ENCODE data around the gene DCBLD1. TPM values are rescaled to one million over a fixed set of nuclear protein-coding genes. Genes with fewer than 3 reads are reported as not detected.

DCBLD1 gene
- total RNA-seq, 2 experiments from 2014 or later, result 4.4 to 4.5 TPM

GRCh38 chr6:117477988-117478852 lies 4.3 kb upstream of the DCBLD1 start:
- Mint-ChIP-seq H3K27me3 (peaks cover 27% of the 10 kb centered on the region), H3K27ac (no peak overlapping the region), H3K36me3 (no peaks in the 10 kb centered on the region), H3K4me1 (ENCODE audit: low read depth) (peaks cover 12% of the 10 kb centered on the region), H3K4me3 (no peak overlapping the region), H3K9me3 (no peaks in the 10 kb centered on the region)
- ChIA-PET CTCF (interaction anchor here (0.6 to 1.7 kb wide), 9 partner anchors 26 to 1731 kb away, joined by 3 to 12 read pairs (median 3); no protein-coding TSS in a partner anchor), POLR2A (no interaction called here)
- DNase-seq, result peak; percentile 21
- intact Hi-C loops (cut with micrococcal nuclease), result loop anchor here (1.0 kb wide), 2 partner anchors 78 to 127 kb away; no protein-coding TSS in a partner anchor

GRCh38 chr6:117478853-117479231 lies 3.6 kb upstream of the DCBLD1 start:
- no peak overlapping the region for H3K27ac Mint-ChIP-seq
- no peak overlapping the region for H3K4me3 Mint-ChIP-seq
- POLR2A ChIA-PET, result no interaction called here
- no peak for DNase-seq
- H3K36me3 Mint-ChIP-seq, result no peaks in the 10 kb centered on the region
- CTCF ChIA-PET, result interaction anchor here (1.0 to 1.7 kb wide), 4 partner anchors 29 to 126 kb away, joined by 5 to 12 read pairs (median 8); no protein-coding TSS in a partner anchor
- intact Hi-C loops (cut with micrococcal nuclease), result loop anchor here (1.0 kb wide), 2 partner anchors 77 to 126 kb away; no protein-coding TSS in a partner anchor
- peaks cover 12% of the 10 kb centered on the region for H3K4me1 Mint-ChIP-seq (ENCODE audit: low read depth)
- H3K9me3 Mint-ChIP-seq, result no peaks in the 10 kb centered on the region
- peaks cover 25% of the 10 kb centered on the region for H3K27me3 Mint-ChIP-seq

- no peak overlapping the region for H3K4me3 Mint-ChIP-seq
- DNase-seq, result no peak
- intact Hi-C loops (cut with micrococcal nuclease), result loop anchor here (1.0 to 10.0 kb wide), 3 partner anchors 68 to 1414 kb away; partner anchors contain the start of genes ASF1A and NT5DC1
- no peaks in the 10 kb centered on the region for H3K36me3 Mint-ChIP-seq
- peaks cover 12% of the 10 kb centered on the region for H3K4me1 Mint-ChIP-seq (ENCODE audit: low read depth)
- H3K27ac Mint-ChIP-seq, result no peak overlapping the region
- no peaks in the 10 kb centered on the region for H3K9me3 Mint-ChIP-seq
- ChIA-PET CTCF (interaction anchor here (1.6 to 4.9 kb wide), 3 partner anchors 31 to 125 kb away, joined by 4 to 34 read pairs (median 15); no protein-coding TSS in a partner anchor), POLR2A (interaction anchor here (1.3 kb wide), 1 partner anchor 122 kb away, joined by 4 read pairs; the partner anchor contains the start of gene GOPC)
- H3K27me3 Mint-ChIP-seq, result peaks cover 23% of the 10 kb centered on the region
Observed at GRCh38 chr6:117480651-117481050, 1.8 kb upstream of the DCBLD1 start.

GRCh38 chr6:117481278-117481925 lies 1.1 kb upstream of the DCBLD1 start:
- Mint-ChIP-seq H3K9me3 (no peaks in the 10 kb centered on the region), H3K27ac (no peak overlapping the region), H3K4me3 (peak overlapping the region; percentile 78), H3K36me3 (no peaks in the 10 kb centered on the region), H3K4me1 (ENCODE audit: low read depth) (peaks cover 12% of the 10 kb centered on the region), H3K27me3 (peaks cover 24% of the 10 kb centered on the region)
- CTCF ChIA-PET, result interaction anchor here (1.6 to 4.9 kb wide), 3 partner anchors 32 to 124 kb away, joined by 4 to 34 read pairs (median 15); no protein-coding TSS in a partner anchor
- intact Hi-C loops (cut with micrococcal nuclease), result loop anchor here (1.0 to 10.0 kb wide), 3 partner anchors 67 to 1413 kb away; partner anchors contain the start of genes ASF1A and NT5DC1
- POLR2A ChIA-PET, result interaction anchor here (1.3 kb wide), 1 partner anchor 121 kb away, joined by 4 read pairs; the partner anchor contains the start of gene GOPC
- peak; percentile 34 for DNase-seq

GRCh38 chr6:117481926-117482239 lies 591 bp upstream of the DCBLD1 start:
- peaks cover 26% of the 10 kb centered on the region for H3K27me3 Mint-ChIP-seq
- H3K27ac Mint-ChIP-seq, result no peak overlapping the region
- POLR2A ChIA-PET, result interaction anchor here (1.3 to 2.3 kb wide), 3 partner anchors 67 to 121 kb away, joined by 4 to 17 read pairs (median 4); partner anchors contain the start of gene GOPC
- CTCF ChIA-PET, result interaction anchor here (2.0 to 4.9 kb wide), 2 partner anchors 74 to 124 kb away, joined by 8 to 34 read pairs; no protein-coding TSS in a partner anchor
- H3K4me1 Mint-ChIP-seq (ENCODE audit: low read depth), result peaks cover 12% of the 10 kb centered on the region
- H3K36me3 Mint-ChIP-seq, result no peaks in the 10 kb centered on the region
- no peak for DNase-seq
- intact Hi-C loops (cut with micrococcal nuclease), result loop anchor here (1.0 to 10.0 kb wide), 5 partner anchors 18 to 1413 kb away; partner anchors contain the start of genes ASF1A, NT5DC1 and NUS1
- H3K4me3 Mint-ChIP-seq, result peak overlapping the region; percentile 78
- H3K9me3 Mint-ChIP-seq, result no peaks in the 10 kb centered on the region

- intact Hi-C loops (cut with micrococcal nuclease), result loop anchor here (1.0 to 10.0 kb wide), 4 partner anchors 119 to 1412 kb away; partner anchors contain the start of genes ASF1A, GOPC, NT5DC1 and NUS1
- DNase-seq, result peak; percentile 29
- Mint-ChIP-seq H3K27ac (no peak overlapping the region), H3K27me3 (peaks cover 22% of the 10 kb centered on the region), H3K9me3 (no peaks in the 10 kb centered on the region), H3K36me3 (no peaks in the 10 kb centered on the region), H3K4me1 (ENCODE audit: low read depth) (peaks cover 12% of the 10 kb centered on the region), H3K4me3 (peak overlapping the region; percentile 82)
- ChIA-PET POLR2A (interaction anchor here (1.4 to 2.3 kb wide), 3 partner anchors 65 to 119 kb away, joined by 4 to 17 read pairs (median 8); partner anchors contain the start of gene GOPC), CTCF (interaction anchor here (0.7 to 4.9 kb wide), 7 partner anchors 33 to 122 kb away, joined by 3 to 34 read pairs (median 3); no protein-coding TSS in a partner anchor)
Observed at GRCh38 chr6:117483004-117483644, 650 bp downstream of the DCBLD1 start.

- no peaks in the 10 kb centered on the region for H3K9me3 Mint-ChIP-seq
- CTCF ChIA-PET, result interaction anchor here (0.9 to 4.9 kb wide), 6 partner anchors 34 to 122 kb away, joined by 3 to 34 read pairs (median 4); no protein-coding TSS in a partner anchor
Observed at GRCh38 chr6:117483645-117484016, 1.2 kb downstream of the DCBLD1 start.

GRCh38 chr6:117484052-117484646 lies 1.7 kb downstream of the DCBLD1 start:
- intact Hi-C loops (cut with micrococcal nuclease), result loop anchor here (5.0 to 10.0 kb wide), 2 partner anchors 1382 to 1411 kb away; partner anchors contain the start of genes ASF1A and NT5DC1
- Mint-ChIP-seq H3K27me3 (peaks cover 19% of the 10 kb centered on the region), H3K9me3 (no peaks in the 10 kb centered on the region), H3K27ac (no peak overlapping the region), H3K36me3 (no peaks in the 10 kb centered on the region), H3K4me3 (peak overlapping the region; percentile 82), H3K4me1 (ENCODE audit: low read depth) (peaks cover 12% of the 10 kb centered on the region)
- POLR2A ChIA-PET, result interaction anchor here (2.2 to 2.3 kb wide), 2 partner anchors 64 to 118 kb away, joined by 8 to 17 read pairs; partner anchors contain the start of gene GOPC
- no peak for DNase-seq
- CTCF ChIA-PET, result interaction anchor here (0.9 to 4.9 kb wide), 5 partner anchors 34 to 121 kb away, joined by 3 to 34 read pairs (median 4); no protein-coding TSS in a partner anchor

More at GRCh38 chr6:117483645-117484016, 1.2 kb downstream of the DCBLD1 start:
- DNase-seq, result peak; percentile 11
- Mint-ChIP-seq H3K27ac (peak overlapping the region; percentile 52), H3K4me1 (ENCODE audit: low read depth) (peaks cover 12% of the 10 kb centered on the region), H3K4me3 (peak overlapping the region; percentile 82), H3K27me3 (peaks cover 21% of the 10 kb centered on the region), H3K36me3 (no peaks in the 10 kb centered on the region)
- POLR2A ChIA-PET, result interaction anchor here (2.2 to 2.3 kb wide), 2 partner anchors 65 to 119 kb away, joined by 8 to 17 read pairs; partner anchors contain the start of gene GOPC
- intact Hi-C loops (cut with micrococcal nuclease), result loop anchor here (1.0 to 10.0 kb wide), 4 partner anchors 119 to 1411 kb away; partner anchors contain the start of genes ASF1A, GOPC, NT5DC1 and NUS1

- DNase-seq, result no peak
- no peak overlapping the region for H3K4me3 Mint-ChIP-seq
- H3K4me1 Mint-ChIP-seq (ENCODE audit: low read depth), result peaks cover 12% of the 10 kb centered on the region
- no peaks in the 10 kb centered on the region for H3K9me3 Mint-ChIP-seq
- CTCF ChIA-PET, result interaction anchor here (1.5 to 2.3 kb wide), 2 partner anchors 36 to 119 kb away, joined by 3 to 6 read pairs; no protein-coding TSS in a partner anchor
- no peak overlapping the region for H3K27ac Mint-ChIP-seq
- no peaks in the 10 kb centered on the region for H3K36me3 Mint-ChIP-seq
- intact Hi-C loops (cut with micrococcal nuclease), result loop anchor here (10.0 kb wide), 1 partner anchor 1409 kb away; the partner anchor contains the start of gene ASF1A
- H3K27me3 Mint-ChIP-seq, result peaks cover 19% of the 10 kb centered on the region
- POLR2A ChIA-PET, result no interaction called here
Observed at GRCh38 chr6:117485433-117485832, 3.0 kb downstream of the DCBLD1 start.

- Mint-ChIP-seq H3K36me3 (no peaks in the 10 kb centered on the region), H3K27me3 (peaks cover 5% of the 10 kb centered on the region), H3K9me3 (no peaks in the 10 kb centered on the region), H3K4me1 (ENCODE audit: low read depth) (no peaks in the 10 kb centered on the region), H3K4me3 (no peak overlapping the region), H3K27ac (no peak overlapping the region)
- intact Hi-C loops (cut with micrococcal nuclease), result loop anchor here (10.0 kb wide), 1 partner anchor 1407 kb away; the partner anchor contains the start of gene ASF1A
- ChIA-PET CTCF (no interaction called here), POLR2A (no interaction called here)
- no peak for DNase-seq
Observed at GRCh38 chr6:117487821-117488220, 5.3 kb downstream of the DCBLD1 start.

Data from activated CD4-positive, alpha-beta memory T cell treated with anti-CD3 and anti-CD28 coated beads for 36 hours (primary cell).